H1 (cell line): Measurements from ENCODE around the gene ST8SIA2. TPM values are rescaled to one million over a fixed set of nuclear protein-coding genes. Genes with fewer than 3 reads are reported as not detected.

ENCODE experiments used
- RBBP5 ChIP-seq: IDR thresholded peaks from 2 replicates; pipeline ENCODE4 v1.7.1; 2012; ENCODE audit warnings: low read depth, mild to moderate bottlenecking, inconsistent platforms, low read length, moderate library complexity, borderline replicate concordance
- polyA plus RNA-seq, 7 experiments: library from polyadenylated mRNA; depleted of rRNA in 3 of 7; stranded (reverse) in 5 of 7; unstranded in 2 of 7; fragments of >200 nt in 5 of 7; fragments of 200-250 nt in 2 of 7; gene quantifications; 1 replicate in 5 of 7; 2 replicates in 1 of 7; 4 replicates in 1 of 7; pipeline versions ENCODE4 v1.2.1 to v1.2.3, GENCODE V29; 2011 to 2013; ENCODE audit warnings: missing spikeins in 2 of 7, mixed read lengths in 2 of 7
- total RNA-seq: library from RNA; stranded (reverse); fragmentation: NEBNext Ultra II Directional; extraction: Animal tissue kit (Norgen Biotek cat#: 25700); gene quantifications from 2 replicates; pipeline ENCODE4 v1.2.1, GENCODE V29; 2021

ST8SIA2 gene
- total and polyA plus RNA-seq, 2 of the 8 experiments (the other 6 are each of a cell fraction or from before 2014, with no cell fraction given), result 3.0 to 4.5 TPM

DNA sequence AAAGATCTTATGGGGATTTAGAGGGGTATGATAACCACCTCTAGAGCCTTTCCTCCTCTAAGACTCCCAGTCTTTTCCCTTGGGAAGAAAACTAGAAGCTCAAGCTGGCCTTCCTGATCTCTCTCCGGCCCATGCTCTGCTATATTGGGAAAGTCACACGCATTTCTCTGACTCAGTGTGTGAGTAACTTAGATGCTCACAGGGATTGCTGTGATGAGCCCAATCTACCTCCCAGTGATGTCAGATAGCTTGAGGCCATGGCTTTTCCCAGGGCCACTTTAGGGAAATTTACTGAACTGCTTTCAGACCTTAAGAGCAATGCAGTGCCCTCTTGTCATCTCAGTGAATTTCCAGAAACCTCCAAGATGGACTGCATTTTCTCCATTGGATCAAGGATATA is 8.6 kb upstream of the ST8SIA2 start (continued):
- no peak for TF ChIP-seq RBBP5
